ENCODE measurements around the gene ADAMTS10.
"Not testable (repeated sequence)": the region's sequence is repeated elsewhere in the genome, so short reads cannot be mapped to it uniquely, and the experiment has no call there.

Gene ADAMTS10

DNA sequence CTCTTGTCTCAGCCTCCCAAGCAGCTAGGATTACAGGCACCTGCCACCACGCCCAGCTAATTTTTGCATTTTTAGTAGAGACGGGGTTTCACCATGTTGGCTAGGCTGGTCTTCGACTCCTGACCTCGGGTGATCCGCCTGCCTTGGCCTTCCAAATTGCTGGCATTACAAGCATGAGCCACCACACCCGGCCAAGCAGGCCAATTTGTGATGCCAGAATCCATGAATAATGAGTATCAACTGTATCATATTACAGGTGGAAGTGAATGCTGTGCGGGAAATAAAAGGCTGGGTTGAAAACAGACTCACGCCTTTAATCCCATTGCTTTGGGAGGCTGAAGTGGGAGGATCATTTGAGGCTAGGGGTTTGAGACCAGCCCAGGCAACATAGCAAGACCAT, 16.3 kb upstream of the ADAMTS10 start:
- no peak for DNase-seq (ENCODE audit: low read depth in 2 of 2)

DNA sequence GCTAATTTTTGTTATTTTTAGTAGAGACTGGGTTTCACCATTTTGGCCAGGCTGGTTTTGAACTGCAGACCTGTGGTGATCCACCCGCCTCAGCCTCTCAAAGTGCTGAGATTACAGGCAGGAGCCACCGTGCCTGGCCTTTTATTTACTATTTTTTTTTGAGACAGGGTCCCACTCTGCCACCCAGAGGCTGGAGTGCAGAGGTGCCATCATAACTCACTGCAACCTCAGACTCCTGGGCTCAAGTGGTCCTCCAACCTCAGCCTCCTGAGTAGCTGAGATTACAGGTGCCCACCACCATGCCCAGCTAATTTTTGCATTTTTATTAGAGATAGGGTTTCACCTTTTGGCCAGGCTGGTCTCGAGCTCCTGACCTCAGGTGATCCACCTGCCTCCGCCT, 12.4 kb upstream of the ADAMTS10 start:
- not testable (repeated sequence) for DNase-seq (ENCODE audit: low read depth in 2 of 2)

- DNase-seq (ENCODE audit: low read depth in 2 of 2): no peak
Observed at GRCh38 chr19:8618751-8619150, 8.2 kb upstream of the ADAMTS10 start.

DNA sequence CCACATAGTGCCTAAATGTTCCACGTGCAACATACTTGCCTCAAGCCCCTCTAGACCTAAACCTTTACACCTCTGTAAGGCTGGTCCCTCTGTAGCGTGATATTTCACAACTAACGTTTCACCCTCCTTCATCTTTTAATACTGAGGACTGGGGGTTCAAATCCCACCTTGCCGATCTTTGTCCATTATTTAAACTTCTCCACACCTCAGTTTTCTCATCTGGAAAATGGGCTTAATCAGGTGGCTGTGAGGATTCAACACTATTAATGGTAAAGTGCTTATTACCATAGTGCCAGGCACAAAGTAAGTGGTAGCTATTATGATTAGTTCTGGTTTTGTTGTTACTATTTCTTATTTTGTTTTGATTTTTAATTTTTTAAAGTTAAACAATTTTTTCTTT, 7.5 kb upstream of the ADAMTS10 start:
- no peak for DNase-seq (ENCODE audit: low read depth in 2 of 2)

DNA sequence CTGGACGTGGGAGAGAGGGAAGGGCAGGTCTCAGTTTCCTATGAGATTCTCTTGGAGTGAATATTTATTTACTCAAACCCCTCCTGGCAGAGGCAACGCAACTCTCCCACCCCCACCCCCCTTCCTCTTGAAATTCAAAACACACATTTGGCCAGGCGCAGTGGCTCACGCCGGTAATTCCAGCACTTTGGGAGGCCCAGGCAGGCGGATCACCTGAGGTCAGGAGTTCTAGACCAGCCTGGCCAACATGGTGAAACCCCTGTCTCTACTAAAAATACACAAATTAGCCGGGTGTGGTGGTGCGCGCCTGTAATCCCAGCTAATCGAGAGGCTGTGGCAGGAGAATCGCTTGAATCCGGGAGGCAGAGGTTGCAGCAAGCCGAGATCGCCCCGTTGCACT, 6.8 kb upstream of the ADAMTS10 start:
- not testable (repeated sequence) for DNase-seq (ENCODE audit: low read depth in 2 of 2)

- no peak for DNase-seq (ENCODE audit: low read depth in 2 of 2)
Observed at GRCh38 chr19:8616861-8617260, 6.3 kb upstream of the ADAMTS10 start.

GRCh38 chr19:8615813-8616596, 5.5 kb upstream of the ADAMTS10 start:
- peak; percentile 42 to 43 for DNase-seq (ENCODE audit: low read depth in 2 of 2)

- DNase-seq (ENCODE audit: low read depth in 2 of 2): no peak
Observed at GRCh38 chr19:8615024-8615423, 4.5 kb upstream of the ADAMTS10 start.

DNA sequence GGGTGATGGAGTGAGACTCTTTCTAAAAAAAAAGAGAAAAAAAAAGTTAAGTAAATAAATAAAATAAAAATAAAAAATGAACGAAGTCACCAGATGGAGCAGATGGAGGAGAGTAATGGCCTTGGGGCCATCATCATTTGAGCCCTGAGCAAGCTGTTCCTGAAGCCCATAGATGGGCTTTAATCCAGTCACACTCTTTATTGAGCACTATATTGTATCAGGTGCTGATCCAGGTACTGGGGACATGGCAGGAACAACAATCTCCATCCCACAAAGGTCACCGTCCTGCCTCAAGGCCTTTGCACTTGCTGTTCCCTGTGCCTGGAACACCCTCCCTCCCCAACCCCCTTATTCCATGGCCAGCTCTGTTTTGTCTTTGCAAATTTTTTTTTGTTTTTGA, 3.9 kb upstream of the ADAMTS10 start:
- no peak for DNase-seq (ENCODE audit: low read depth in 2 of 2)

- DNase-seq (ENCODE audit: low read depth in 2 of 2): no peak
Observed at GRCh38 chr19:8612807-8613171, 2.3 kb upstream of the ADAMTS10 start.

DNA sequence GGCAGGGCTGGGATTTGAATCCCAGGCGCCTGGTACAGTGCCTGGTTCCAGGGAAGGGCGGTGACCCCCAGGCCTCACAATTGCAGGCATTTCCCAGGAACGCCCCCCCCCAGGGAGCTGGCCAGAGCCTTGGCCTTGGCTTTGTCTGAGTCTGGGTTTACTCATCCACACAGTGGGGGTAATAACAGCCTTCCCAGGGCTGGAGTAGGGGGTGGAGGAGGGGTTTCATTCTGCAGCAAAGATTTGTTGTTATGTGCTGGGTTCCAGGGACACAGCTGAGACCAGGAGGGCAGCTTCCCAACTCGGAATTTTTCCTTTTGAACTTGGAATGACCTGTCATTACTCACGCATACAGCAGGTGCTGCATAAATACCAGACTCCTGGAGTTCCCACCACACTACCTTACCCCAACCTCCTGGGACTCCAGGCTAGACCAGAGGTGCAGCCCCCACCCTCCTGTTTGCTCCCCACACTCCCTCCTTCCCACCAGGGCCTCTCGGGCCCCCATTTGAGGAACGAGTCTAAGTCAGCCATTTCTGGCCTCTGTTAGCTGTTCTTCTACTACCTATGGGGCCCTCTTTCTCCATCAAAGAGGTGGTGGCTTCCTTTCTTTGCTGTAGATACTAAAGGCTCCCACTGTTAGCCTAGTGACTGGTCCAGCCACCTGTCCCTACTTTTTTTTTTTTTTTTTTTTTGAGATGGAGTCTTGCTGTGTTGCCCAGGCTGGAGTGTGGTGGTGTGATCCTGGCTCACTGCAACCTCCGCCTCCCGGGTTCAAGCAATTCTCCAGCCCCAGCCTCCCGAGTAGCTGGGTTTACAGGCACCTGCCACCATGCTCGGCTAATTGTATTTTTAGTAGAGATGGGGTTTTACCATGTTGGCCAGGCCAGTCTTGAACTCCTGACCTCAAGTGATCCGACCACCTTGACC, 1.6 kb upstream of the ADAMTS10 start:
- DNase-seq (ENCODE audit: low read depth in 2 of 2): no peak

DNA sequence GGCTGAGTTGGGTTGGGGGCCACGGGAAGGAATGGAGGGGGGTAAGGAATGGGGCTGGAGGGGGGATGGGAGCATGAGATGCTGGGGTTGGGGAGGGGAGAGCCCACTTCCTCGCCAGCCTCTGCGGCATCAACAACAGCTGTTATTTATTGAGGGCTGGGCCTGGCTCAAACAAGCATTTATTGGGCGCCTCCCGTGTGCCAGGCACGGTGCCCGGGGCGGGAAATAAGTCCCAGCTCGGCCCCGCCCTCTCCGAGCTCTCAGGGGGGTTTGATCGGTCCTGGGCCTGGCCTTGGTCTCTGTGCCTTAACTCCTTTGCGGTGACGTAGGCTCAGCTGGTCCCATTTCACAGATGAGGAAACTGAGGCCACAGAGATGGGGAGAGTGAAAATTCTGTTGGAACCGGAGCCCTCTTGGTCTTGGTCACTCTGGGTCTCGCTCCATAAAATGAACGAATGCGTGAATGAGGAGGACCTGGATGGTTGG, 919 bp upstream of the ADAMTS10 start:
- no peak for DNase-seq (ENCODE audit: low read depth in 2 of 2)

GRCh38 chr19:8610936-8611300, 403 bp upstream of the ADAMTS10 start:
- no peak for DNase-seq (ENCODE audit: low read depth in 2 of 2)

- DNase-seq (ENCODE audit: low read depth in 2 of 2): no peak
Observed at GRCh38 chr19:8609279-8610040, 1.1 kb downstream of the ADAMTS10 start.

DNA sequence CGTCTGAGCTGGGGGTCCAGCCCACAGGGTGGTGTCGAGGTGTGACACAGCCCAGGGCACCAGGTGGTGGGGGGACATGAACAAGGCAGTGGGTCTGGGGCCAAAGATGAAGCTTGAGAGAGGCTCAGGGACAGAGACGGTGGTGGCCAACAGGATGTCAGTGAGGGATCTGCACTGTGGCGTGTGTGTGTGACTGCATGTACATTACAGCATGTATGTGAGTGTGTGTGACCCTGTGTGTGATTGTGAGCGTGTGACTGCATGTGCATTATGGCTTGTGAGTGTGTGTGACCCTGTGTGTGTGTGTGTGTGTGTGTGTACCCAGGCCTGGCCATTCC, 1.6 kb downstream of the ADAMTS10 start:
- no peak for DNase-seq (ENCODE audit: low read depth in 2 of 2)

- no peak for DNase-seq (ENCODE audit: low read depth in 2 of 2)
Observed at GRCh38 chr19:8607386-8607785, 3.1 kb downstream of the ADAMTS10 start.

- DNase-seq (ENCODE audit: low read depth in 2 of 2): no peak
Observed at GRCh38 chr19:8605514-8605913, 5.0 kb downstream of the ADAMTS10 start.

DNA sequence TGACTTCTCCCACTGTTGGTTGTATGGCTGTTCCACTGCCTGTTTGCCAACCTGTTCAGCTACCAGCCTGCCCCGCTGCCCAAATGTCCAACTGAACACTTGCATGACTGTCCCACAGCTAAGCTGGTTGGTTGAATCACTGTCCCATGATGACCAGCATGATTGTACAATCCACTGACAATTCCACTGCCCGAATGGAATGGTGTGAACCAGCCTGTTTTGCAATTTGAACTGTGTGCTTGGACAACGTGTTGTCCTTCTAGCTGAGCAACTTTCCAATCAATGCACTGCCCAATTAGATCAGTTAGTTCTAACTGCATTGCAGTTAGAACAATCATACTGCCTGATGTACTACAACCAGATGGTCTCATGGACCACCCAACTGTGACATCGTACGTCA, 8.7 kb downstream of the ADAMTS10 start:
- no peak for DNase-seq (ENCODE audit: low read depth in 2 of 2)

GRCh38 chr19:8600816-8601215, 9.7 kb downstream of the ADAMTS10 start:
- DNase-seq (ENCODE audit: low read depth in 2 of 2): no peak

- no peak for DNase-seq (ENCODE audit: low read depth in 2 of 2)
Observed at GRCh38 chr19:8600064-8600463, 10.5 kb downstream of the ADAMTS10 start.

GRCh38 chr19:8596168-8596567, 14.3 kb downstream of the ADAMTS10 start:
- DNase-seq (ENCODE audit: low read depth in 2 of 2): no peak

GRCh38 chr19:8595651-8596050, 14.9 kb downstream of the ADAMTS10 start:
- DNase-seq (ENCODE audit: low read depth in 2 of 2): no peak

Measured in stimulated activated CD4-positive, alpha-beta T cell treated with anti-CD3 and anti-CD28 coated beads, Interleukin-1b, Interleukin-23, amount 100 ng/mL, for 4 hours (primary cell).